HG02884 (cell line): ENCODE data around the gene SPTBN5.

Source experiments
- ATAC-seq: cut with Tn5 transposase; IDR thresholded peaks from one replicate; pipeline ENCODE4 v1.9.1; 2021; ENCODE audit warnings: mild to moderate bottlenecking, moderate library complexity; ENCODE audit not compliant: unreplicated experiment

The SPTBN5 gene

GRCh38 chr15:41926185-41927056 is 32.6 kb upstream of the SPTBN5 start:
- no peak for ATAC-seq

DNA sequence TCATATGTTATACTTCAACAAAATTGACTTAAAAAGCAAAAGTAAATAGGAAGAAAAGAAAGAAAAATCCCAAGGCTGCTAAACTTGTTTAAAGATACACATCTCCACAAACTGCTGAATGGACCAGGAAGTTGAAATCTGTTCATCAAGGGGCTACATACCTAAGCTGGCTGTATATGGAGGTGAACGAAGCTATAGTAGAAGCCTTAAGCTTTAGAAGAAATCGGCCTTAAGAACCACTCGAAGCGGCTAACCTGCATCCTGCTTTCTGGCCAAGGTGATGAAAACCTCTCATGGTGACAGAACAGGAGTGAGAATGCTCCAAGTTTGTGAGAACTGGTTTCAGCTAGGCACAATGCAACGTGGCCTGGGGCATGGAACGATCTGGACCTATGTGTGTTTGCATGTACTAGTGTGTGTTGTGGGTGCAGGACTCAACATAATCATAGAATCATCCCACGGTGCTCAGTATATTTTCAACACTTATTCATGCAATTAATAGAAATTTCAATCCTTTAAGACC is 31.3 kb upstream of the SPTBN5 start:
- no peak for ATAC-seq

GRCh38 chr15:41923401-41923997 is 29.6 kb upstream of the SPTBN5 start:
- ATAC-seq = no peak

GRCh38 chr15:41922353-41922752 is 28.5 kb upstream of the SPTBN5 start:
- ATAC-seq = no peak

DNA sequence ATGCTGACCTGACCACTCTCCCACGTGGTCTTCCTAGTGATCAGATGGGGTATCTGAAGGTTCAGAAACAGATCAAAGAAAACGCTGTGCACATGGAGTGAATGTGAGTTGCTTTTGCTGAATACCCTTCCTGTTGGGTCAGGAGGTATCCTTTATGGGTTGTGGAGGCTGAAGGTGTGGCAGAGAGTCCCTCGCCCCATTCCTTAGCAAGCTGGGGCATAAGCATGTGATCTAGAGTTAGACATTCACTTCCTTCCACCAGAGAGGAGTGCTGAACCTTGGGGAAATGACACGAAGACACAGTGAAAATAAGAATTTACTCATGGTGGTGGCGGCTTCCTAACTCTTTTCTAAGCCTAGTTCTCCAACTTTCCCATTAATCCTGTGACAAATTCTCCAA is 27.8 kb upstream of the SPTBN5 start:
- no peak for ATAC-seq

GRCh38 chr15:41921167-41921566 is 27.3 kb upstream of the SPTBN5 start:
- no peak for ATAC-seq

- ATAC-seq = no peak
Measured at GRCh38 chr15:41919954-41920538, 26.2 kb upstream of the SPTBN5 start.

GRCh38 chr15:41919201-41919820 is 25.5 kb upstream of the SPTBN5 start:
- ATAC-seq = no peak

DNA sequence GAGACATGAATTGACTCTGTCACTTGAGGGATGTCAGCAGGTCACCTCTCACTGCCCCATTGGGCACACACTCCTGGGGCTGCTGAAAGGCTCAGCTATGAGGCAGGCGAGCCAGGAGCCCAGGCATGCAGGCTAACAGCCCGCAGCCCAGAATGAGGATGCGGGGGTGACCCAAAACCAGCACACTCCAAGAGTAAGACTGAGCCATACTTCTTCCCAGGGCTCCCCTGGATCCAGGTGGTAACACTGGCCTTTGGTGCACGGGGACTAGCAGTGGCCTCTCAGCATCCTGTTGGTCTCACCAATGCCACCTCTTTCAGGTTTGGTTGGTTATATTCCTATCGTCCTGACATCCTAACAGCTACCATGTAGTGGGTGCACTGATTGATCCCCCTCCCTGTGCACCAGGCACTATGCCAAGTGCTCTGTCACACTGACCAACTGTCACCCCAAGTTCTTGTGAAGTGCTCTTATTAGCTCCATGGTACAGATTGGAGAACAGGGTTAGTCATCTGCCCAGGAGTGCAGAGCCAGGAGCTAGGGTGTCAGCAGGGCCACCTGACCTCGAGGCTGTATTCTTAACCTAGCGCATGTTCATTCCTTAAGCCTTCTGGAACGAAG is 24.8 kb upstream of the SPTBN5 start:
- ATAC-seq = no peak

- no peak for ATAC-seq
Measured at GRCh38 chr15:41917767-41918430, 24.0 kb upstream of the SPTBN5 start.

DNA sequence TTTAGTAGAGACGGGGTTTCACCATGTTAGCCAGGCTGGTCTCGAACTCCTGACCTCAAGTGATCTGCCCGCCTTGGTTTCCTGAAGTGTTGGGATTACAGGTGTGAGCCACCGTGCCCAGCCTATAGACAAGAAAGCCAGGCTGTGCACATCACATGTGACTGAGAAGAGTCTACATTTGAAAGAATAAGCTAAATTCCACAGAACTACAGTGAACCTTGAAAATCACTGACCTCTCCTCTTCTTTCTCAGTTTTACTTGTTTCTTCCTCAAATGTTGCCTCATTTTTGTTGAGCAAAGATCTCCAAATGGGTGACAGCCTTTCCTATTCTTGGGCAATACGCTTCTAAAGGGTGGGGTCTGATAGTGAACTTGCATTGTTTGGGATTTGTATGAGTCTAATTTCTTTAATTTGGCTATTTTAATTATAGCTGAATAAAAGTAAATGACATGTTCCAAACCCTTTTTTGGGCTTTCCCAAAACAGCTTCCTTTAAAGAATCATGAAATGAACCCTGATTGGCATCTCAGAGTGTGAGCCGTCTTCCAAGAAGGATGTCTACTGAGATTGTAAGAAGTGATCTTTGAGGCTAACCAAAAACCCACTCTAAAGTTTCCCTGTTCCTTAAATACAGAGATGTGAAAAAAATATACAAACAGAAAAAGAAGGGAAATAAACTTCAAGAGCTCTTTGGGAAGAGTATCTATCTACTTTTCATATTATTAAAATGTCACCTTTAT is 21.6 kb upstream of the SPTBN5 start:
- ATAC-seq = no peak

- ATAC-seq = no peak
Measured at GRCh38 chr15:41914411-41914810, 20.6 kb upstream of the SPTBN5 start.

DNA sequence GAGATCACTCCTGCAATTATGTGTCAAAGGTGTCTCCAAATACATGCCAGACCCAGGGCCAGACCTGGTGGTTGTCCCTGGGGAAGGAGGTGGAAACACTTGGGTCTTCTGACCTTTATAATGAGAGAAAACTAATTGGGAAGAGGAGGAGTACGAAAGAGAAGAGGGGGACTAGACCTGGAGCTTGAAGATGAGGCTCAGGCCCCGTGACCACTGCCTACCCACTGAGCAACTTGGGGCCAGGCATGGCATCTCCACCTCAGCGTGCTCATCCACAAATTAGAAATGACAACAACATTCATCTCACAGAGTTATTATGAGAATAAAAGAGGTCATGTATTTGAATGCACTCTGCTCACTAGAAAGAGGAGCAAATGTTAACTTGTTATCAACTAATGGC is 19.4 kb upstream of the SPTBN5 start:
- ATAC-seq = no peak

DNA sequence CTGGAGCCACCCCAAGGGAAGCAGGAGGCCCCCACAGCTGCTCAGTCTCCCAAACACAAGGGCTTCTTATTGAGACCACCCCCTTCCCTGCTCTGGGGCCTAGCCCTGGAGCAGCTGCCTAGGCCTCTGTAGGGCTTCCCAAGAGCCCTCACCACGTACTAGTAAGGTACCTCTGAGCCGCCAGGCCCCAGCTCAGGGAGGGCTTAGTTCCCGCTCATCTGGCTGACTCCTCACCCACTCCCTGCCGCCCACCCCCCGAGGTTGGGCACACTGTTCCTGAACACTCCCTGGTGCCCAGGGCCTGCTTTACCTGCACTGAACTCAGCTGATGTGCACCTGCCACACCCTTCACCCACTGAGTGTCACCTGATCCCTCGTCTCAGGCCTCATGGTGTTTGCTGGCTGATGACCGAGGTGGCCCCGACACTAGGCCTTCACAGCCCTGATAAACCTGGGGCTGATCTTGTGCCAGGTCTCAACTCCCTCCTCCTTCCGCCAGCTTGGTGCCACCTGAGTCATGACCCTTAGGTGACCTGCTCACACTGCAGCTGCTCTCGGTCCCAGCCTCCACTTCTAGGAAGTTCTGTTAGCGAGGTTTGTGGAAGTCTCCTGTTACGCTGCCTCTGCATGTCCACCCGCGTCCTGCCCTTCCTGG is 18.0 kb upstream of the SPTBN5 start:
- no peak for ATAC-seq

- ATAC-seq = no peak
Measured at GRCh38 chr15:41908736-41909461, 15.0 kb upstream of the SPTBN5 start.

GRCh38 chr15:41907141-41907540 is 13.3 kb upstream of the SPTBN5 start:
- no peak for ATAC-seq

DNA sequence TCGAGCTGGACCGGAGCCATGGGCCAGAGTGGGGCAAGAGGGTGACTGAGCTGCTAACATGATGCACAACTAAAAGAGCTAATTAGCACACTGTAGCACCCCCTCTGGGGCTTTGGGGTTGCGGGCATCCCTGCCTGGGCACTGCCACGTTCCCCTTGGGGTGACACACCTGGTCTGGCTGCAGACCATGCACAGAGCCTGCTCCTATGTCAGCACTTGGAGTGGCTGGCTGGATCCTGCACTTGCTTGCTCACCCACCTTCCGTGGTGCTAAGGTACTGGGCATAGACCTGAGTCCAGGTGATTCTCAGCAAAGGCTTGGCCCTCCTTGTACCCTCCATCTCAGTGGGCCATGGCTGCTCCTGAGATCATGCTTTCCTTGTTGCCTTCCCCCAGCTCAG is 12.8 kb upstream of the SPTBN5 start:
- ATAC-seq = no peak

- no peak for ATAC-seq
Measured at GRCh38 chr15:41905036-41905793, 11.4 kb upstream of the SPTBN5 start.
